A172 (cell line): ENCODE results near the gene RYK. TPM values are rescaled to one million over a fixed set of nuclear protein-coding genes. Genes with fewer than 3 reads are reported as not detected.

Experiments
- DNase-seq: peaks from one replicate; pipeline ENCODE4 v3.0.0-alpha.2; 2015; ENCODE audit warnings: low spot score
- total RNA-seq: library from RNA; depleted of rRNA; stranded (reverse); fragments of >200 nt; shearing (Covaris generic); gene quantifications from 2 replicates; pipeline ENCODE4 v1.2.3, GENCODE V29; 2014; rRNA removed

RYK gene
- total RNA-seq, 1 experiment from 2014 or later: 88.1 TPM

- DNase-seq: peak; percentile 16
These were observed 101.4 kb downstream of the RYK start for GRCh38 chr3:134149286-134149685.

GRCh38 chr3:134148534-134148933, 102.1 kb downstream of the RYK start:
- no peak for DNase-seq

- no peak for DNase-seq
These were observed 103.2 kb downstream of the RYK start for GRCh38 chr3:134147411-134147810.

- no peak for DNase-seq
These were observed 104.0 kb downstream of the RYK start for GRCh38 chr3:134146666-134147065.

- DNase-seq: no peak
These were observed 105.5 kb downstream of the RYK start for GRCh38 chr3:134145183-134145582.

GRCh38 chr3:134144694-134145093, 106.0 kb downstream of the RYK start:
- DNase-seq: no peak

GRCh38 chr3:134143828-134144401, 106.7 kb downstream of the RYK start:
- no peak for DNase-seq

GRCh38 chr3:134136604-134137003, 114.1 kb downstream of the RYK start:
- no peak for DNase-seq

- no peak for DNase-seq
These were observed 115.8 kb downstream of the RYK start for GRCh38 chr3:134134698-134135415.

GRCh38 chr3:134134240-134134639, 116.4 kb downstream of the RYK start:
- DNase-seq: no peak

GRCh38 chr3:134132961-134133360, 117.7 kb downstream of the RYK start:
- no peak for DNase-seq

GRCh38 chr3:134126153-134126552, 124.5 kb downstream of the RYK start:
- no peak for DNase-seq

GRCh38 chr3:134114726-134115125, 135.9 kb downstream of the RYK start:
- no peak for DNase-seq

- DNase-seq: no peak
These were observed 139.0 kb downstream of the RYK start for GRCh38 chr3:134111616-134112015.

GRCh38 chr3:134110963-134111362, 139.7 kb downstream of the RYK start:
- no peak for DNase-seq

Other genes starting within 250 kb of the RYK start
- gene SLCO2A1, start 220.9 kb downstream of the RYK start, total RNA-seq: 0.24 TPM in 1 of 2 replicates, not detected in the other
- 168 and 182 TPM in 2 replicates for gene AMOTL2, start 123.6 kb upstream of the RYK start, total RNA-seq
- 123 and 171 TPM in 2 replicates for gene ANAPC13, start 235.1 kb upstream of the RYK start, total RNA-seq
- 26.2 and 27.8 TPM in 2 replicates for gene CEP63, start 235.2 kb upstream of the RYK start, total RNA-seq